ENCODE data around the gene MAP3K15.

MAP3K15 gene

GRCh38 chrX:19326567-19326966, 188.7 kb downstream of the MAP3K15 start:
- TF ChIP-seq CTCF (IDR thresholded peaks at IDR 0.05; ENCODE audit: insufficient read depth, low read depth, low read length, missing control alignments), result no peak
- DNase-seq (ENCODE audit: low read depth), result no peak
- H3K4me3 ChIP-seq (ENCODE audit: low read depth, low read length), result no peak overlapping the region

Measured in GM12865 (cell line).